HG02571 (cell line): ENCODE results near the gene IFFO2.
"Not testable (repeated sequence)": the region's sequence is repeated elsewhere in the genome, so short reads cannot be mapped to it uniquely, and the experiment has no call there.

Source experiments
- ATAC-seq: cut with Tn5 transposase; IDR thresholded peaks from one replicate; pipeline ENCODE4 v1.9.1; 2021; ENCODE audit warnings: mild to moderate bottlenecking, moderate library complexity; ENCODE audit not compliant: unreplicated experiment

IFFO2 gene

DNA sequence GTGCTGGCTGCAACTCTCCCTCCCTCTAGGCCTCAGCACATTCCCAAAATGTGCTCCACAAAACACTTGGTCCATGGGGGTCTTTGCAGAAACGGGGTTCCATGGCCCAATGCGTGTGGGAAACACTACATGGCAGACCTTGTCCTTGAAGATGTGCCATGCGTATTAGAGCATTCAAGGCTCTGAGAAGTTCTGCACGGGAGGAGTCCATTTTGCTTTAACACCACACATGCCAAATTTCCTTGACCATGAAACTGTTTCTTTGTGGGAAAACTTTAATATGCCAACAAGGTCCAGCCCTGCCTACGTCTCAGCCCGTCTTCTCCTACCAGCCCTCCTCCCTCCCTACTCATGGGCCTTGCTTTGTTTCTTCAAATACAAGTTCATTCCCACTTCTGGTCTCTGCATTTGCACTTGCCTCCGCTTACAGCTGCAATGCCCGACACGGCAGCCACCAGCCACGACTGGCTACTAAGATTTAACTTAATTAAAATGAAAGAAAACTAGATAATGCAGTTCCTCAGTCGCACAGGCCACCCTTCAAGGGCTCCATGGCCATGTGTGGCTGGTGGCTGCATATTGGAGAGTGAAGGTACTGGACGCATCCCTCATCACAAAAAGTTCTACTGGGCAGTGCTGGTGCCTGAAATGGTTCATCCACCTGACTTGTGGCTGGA lies 77.8 kb downstream of the IFFO2 start:
- ATAC-seq = no peak

DNA sequence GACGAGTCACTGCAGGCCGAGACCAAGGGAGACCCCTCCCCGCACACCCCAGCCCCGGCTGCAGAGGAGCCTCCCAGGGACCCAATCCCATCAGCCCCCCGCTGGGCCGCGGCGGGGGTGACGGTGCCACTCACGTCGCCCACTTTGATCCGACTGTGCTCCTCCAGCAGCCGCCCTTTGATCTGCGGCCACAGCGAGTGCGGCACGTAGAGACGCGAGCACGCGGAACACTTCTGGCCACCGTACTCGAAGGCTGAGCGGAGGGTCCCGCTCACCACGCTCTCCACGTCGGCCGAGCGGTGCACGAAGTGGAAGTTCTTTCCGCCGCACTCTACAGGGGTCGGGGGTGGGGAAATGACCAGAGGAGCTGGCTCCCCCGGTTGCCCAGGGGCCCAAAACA lies 79.2 kb downstream of the IFFO2 start:
- ATAC-seq = no peak

DNA sequence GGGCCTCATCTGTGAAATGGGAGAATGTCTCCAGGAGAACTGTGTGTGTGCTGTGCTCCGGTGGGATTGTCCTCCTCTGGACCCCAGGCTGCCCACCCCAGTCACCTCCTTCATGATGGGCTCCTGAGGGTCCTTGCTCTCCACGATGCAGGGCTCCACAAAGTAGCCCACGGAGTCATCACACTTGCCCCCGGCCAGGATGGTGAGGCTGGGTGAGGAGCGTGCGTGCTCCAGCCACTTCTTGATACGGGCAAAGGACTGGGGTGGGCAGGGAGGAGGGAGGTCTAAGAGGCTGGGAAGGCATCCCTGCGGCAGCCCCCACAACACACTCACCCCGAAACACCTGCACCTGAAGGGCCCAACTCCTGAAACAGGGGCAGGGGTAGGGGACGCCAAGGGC lies 80.3 kb downstream of the IFFO2 start:
- ATAC-seq = no peak

DNA sequence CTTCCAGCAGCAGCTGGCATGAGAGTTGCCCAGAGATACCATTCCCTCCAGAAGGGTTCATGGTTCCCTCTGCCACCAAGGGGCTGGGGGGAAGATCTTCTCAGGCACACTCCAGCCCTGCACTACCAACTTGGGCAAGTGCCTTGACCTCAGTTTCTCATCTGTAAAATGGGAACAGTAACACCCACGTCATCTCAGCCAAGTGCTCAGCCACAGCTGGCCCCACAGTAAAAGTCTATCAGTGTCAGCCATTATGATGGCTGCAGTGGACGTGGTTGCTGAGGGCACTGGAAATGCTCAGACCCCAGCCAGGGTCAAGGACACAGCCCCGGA lies 80.7 kb downstream of the IFFO2 start:
- ATAC-seq = no peak

DNA sequence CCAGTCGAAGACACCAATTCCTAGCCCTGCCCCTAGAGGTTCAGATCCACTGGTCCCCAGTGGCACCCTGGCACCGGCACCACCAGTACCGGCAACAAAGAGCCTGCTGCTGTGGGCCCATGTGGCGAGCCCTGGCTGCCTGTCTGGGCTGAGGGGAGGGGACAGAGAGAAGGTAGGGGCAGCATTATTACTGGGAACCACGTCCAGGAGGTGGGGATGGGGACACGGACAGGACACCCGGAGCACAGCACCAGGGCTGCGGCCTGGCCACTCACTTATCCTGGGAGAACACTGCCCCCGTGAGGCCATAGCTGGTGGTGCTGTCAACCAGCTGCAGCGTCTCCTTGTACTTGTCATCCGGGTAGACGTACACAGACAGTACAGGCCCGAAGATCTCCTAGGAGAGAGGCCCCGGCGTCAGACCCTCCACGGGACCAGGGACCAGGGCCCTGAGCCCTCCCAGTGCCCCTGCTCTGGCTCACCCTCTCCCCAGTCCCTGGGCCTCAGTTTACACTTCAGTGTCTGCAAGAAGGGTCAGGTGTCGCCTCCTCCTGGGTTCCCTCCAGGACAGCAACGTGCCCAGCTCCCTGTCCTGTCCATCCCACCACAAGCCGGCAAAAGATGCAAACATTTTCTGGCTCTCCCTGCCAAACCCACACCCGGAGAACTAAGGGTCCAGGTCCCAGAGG lies 81.2 kb downstream of the IFFO2 start:
- ATAC-seq = no peak

DNA sequence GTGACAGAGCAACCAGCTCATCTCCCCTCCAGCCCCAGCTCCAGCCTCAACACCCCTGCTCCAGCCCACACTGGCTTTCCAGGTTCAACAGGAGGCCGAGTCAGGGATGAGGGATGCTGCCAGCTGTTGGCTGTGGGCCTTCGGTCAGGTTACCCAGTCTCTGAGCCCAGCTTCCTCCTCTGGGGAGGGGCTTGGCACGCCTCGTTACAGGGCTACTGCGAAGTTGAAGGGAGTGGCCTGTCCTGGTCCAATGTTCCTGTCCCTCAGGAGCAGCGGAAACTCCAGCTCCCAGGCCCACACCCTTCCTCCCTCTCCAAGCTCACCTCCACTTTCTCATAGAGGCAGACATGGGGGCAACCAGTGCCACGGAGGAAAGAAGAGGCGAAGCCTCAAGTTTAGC lies 81.9 kb downstream of the IFFO2 start:
- ATAC-seq = no peak

DNA sequence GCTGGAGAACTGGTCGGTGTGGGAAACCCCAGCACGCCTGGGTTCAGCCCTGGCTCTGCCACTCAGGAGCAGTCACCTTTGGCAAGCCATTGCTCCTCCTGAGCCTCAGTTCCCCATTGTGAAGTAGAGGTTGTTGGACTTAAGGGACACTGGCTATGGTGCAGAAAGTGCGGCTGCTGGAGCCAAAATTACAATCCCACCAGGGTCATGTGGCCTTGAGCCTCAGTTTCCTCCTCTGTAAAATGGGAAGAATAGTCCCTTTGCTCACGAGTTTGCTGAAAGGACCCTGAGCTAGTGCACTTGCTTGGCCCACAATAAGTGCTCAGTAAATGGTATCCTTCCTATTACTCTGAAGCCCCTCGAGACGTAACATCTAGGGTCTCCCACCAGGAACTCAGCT lies 82.4 kb downstream of the IFFO2 start:
- ATAC-seq = no peak

DNA sequence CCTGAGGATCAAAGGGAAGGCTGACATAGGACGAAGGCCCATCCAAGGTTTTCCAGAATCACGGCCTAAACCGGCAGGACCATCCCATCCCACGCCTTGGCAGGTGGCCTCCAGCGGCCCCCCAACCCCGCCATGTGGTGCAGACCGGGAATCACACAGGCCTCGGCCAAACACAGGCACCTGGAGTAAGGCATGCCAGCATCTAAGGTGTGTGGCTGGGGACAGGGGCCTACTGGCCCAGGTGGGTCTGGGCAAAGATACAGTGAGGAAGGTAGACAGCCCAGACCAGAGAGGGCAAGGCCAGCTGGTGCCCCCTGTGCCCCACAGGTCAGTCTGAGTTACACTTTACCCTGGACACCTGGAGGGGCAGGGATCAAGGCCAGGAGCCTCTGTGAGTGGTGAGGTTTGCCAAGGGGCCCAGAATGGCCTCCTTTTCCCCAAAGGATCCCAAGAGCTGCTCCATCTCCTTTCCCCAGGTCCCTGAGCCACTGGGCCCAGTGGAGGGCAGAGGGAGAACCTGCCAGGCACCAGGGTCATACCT lies 84.3 kb downstream of the IFFO2 start:
- ATAC-seq = no peak

DNA sequence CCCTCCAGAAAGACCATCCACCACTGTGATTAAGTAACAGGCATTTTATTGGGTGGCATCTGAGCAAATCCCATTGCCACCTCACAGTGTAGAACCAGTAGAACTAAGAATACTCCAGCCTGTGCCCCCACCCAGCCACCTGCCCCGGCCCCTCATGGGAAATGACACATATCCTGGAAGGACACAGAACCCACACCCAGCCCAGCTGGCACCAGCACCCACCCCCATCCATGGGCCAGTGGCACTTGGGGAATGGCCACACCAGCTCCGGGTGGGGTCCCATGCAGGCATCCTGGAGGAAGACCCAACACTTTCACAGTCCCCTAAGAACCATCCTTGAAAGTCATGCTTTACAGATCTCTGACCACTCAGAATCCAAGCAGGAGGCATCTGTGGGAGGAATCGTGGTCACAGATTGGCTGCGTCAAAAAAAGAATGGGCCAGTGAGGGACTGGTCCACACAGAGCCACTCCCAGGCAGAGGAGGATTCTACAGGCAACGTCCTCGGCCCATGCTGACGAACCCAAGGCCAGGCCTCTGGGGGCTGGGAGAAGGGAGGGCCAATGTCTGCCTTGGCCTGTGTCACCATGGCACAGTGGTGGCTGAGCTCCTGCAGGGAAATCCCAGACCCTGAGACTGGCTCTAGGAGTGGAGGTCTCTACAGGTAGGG lies 84.9 kb downstream of the IFFO2 start:
- ATAC-seq = no peak

DNA sequence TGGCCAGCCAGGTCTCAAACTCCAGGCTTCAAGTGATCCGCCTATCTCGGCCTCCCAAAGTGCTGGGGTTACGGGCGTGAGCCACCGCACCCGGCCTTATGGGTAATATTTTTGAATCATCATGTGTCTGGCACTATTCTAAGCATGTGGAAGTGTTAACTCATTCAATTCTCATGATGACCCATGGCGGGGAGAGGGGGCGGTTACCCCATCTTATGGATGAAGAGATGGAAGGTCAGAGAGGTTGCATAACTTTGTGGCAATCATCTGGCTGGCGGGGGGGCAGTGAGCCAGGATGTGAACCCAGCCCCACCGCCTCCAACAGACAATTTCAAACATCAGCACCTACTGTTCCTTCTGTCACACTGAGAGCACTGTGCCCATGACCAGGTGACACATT lies 85.5 kb downstream of the IFFO2 start:
- no peak for ATAC-seq

DNA sequence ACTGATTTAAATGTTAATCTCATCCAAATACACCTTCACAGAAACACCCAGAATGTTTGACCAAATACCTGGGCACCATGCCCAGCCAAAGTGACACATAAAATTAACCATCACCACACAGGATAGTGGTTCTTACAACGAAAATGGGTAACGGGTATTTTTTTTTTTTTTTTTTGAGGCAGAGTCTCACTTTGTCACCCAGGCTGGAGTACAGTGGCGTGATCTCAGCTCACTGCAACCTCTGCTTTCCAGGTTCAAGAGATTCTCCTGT lies 85.9 kb downstream of the IFFO2 start:
- ATAC-seq = not testable (repeated sequence)

DNA sequence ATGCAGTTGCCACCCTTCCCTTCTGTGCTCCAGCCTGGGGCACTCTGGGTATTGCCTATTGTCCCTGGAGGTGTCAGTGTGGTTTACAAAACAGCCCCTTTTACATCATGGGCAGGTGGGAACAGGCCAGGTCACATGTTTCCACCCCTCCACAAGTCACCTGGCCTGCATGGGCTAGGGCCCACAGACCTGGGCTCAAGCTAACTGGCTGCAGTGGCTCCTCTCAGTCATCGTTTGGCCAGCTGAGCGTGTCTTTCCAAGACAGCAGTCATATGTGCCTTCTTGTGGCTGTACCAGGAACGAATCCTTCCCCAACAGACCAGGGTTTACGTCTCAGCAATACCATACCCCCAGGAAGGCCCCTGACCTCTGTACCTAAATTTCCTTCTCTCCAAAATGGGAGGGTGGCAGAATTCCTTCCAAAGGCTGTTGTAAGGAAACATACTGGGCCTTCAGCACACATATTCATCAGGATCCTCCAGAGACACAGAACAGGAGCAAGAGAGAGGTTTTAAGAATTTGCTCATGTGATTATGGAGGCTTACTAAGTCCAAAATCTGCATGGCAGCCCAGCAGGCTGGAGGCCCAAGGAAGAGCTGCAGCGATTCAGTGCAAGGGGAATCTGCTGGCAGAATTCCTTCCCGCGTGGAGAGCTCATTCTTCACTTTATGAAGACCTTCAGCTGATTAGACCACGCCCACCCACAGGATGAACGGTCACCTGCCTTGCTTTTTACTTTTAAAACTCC lies 86.5 kb downstream of the IFFO2 start:
- ATAC-seq = no peak

DNA sequence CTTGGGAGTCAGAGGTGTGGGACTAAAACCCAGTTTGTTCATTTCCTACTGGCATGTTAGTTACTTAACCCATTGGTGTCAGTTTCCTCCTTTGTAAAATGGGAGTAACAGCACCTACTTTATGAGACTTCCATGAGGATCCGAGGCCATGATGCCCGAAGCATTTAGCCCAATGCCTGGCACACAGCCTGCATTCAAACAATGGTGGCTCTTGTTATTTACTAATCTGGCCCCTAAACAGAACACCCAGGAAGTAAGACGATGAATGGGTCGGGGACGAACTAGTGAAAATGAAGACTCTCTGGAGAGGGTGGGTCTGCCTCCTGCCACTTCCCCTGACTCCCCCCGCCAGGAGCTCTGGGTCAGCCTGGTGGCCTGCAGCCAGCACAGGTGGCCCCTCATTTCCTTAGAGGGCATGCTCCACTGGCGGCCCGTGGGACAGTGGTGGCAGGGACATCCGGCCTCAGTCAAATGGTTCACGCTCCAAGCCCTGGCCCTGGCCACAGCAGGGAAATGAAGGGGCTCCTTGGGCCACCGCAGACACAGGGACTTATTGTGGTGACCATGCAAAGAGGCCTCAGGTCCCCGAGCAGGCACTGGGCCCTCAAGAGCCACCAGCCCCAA lies 87.6 kb downstream of the IFFO2 start:
- ATAC-seq = no peak

DNA sequence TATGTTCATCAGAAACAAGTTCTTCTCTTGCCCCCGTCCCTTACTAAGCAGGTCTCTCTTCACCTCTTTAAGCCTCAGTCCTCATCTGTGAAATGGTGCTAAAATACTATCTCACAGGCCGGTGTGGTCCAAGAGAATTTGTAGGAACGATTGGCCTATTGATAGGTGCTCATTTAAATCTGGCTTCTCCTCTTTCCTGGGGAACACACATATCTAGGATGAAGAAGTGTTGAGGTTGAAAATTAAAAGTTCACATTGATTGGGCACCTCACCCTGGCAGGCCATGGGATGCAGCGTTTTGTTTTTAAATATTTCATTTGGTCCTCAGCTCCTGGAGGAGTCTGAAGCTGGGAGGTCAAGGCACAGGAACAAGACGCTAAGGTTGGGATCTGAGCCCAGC lies 88.1 kb downstream of the IFFO2 start:
- ATAC-seq = no peak

DNA sequence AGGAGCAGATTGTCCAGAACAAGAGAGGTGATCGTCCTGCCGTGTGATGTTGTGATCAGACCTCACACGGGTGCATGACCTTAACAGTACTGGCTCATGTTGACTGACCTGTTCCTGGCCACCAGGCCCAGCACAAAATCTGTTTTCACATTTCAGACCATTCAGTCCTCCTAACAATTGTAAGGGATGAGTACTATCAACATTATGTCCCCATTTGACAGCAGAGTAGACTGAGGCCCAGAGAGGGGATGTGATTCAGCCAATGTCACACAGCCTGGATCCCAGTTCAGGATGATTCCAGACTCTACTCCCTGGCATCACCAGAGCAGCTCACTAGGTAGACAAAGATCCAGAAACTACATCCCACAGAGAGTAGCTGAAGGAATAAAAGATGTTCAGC lies 89.6 kb downstream of the IFFO2 start:
- no peak for ATAC-seq

DNA sequence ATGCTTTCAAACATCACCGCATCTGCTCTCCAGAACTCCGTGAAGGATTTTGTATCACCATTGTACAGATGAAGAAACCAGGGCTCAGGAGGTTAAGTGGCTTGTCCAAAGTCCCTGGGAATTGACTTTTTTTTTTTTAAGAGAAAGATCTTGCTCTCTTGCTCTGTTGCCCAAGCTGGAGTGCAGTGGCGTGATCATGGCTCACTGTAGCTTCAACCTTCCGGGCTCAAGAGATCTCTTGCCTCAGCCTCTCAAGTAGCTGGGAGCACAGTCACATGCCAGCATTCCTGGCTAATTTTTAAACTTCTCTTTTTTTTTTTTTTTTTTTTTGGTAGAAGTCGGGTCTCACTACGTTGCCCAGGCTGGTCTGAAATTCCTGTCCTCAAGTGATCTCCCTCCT lies 90.2 kb downstream of the IFFO2 start:
- no peak for ATAC-seq

DNA sequence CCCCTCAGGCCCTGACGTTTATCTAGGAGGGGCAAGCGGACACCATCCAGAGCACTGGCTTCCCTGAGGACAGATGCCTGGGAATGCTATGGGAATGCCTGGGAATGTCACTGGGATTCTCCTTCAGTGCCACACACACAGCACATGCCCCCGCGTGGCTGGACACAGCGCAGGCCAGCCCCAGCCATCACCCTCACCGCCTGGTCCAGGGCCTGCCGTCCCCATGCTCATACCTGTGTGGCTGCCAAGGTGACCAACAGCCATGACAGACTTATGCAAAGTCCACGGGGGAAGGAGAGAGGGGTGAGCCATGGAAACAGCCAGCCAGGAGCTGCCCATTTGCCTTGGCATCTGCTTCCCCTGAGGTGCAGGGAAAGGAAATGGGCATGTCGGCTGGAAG lies 91.3 kb downstream of the IFFO2 start:
- ATAC-seq = no peak

DNA sequence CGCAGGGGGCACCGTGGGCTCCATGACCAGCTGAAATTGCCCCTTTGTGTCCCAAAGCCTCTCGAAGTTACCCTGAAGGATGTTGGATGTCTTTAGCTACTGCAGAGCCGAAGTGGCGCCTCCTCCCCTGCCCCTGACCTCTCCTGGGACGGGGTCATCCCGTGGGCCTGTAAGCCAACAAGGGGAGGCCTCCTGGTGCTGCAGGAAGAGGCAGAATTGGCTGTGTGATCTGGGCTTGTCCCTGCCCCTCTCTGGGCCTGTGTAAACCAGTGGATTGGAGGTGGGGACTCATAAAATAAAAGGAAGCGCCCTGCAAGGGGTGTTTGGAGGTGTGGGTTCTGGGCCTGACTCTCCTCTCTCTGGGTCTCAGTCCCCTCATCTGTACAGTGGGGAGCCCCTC lies 94.9 kb downstream of the IFFO2 start:
- ATAC-seq = no peak

DNA sequence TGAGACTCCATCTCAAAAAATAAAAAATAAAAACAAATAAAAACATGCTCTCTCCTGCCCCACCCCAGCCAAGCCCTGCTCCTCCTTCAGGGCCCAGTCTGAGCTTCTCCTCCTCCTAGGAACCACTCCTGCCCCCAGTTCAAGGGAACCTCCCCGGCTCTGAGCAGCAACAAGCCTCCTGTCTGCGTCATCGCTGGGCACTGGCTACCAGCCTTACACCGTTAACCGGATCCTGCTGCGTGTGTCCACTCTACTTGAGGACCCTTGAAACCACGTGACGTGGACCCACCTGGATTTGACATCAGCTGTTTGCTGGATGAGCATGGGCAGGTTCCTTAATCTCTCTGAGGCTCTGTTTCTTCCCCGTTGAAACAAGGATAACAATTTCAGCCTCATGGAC lies 95.4 kb downstream of the IFFO2 start:
- ATAC-seq = no peak

DNA sequence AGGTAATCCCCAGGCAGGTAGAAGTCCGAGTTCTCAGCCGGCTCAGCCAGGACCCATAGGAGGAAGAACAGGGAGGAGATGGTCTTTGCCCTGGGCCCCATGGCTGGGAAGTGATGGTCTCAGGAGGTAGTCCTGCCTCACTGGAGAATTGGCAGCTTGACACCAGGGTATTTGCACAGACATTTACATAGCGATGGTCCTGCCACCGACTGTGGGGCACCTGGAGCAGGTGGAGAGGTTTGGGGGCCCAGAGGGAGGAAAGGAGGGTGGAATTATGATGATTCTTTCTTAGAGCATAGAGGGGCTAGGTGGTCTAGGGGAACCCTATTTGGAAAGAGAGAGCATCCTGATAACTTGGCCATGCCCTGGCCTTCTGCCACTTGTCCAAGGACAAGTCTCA lies 96.9 kb downstream of the IFFO2 start, which contains the start of gene TAS1R2:
TSS of gene TAS1R2 (minus strand) at position 101 of the 400 bp plus-strand sequence. CDS start at position 101, 0 bp downstream.
- ATAC-seq = no peak

DNA sequence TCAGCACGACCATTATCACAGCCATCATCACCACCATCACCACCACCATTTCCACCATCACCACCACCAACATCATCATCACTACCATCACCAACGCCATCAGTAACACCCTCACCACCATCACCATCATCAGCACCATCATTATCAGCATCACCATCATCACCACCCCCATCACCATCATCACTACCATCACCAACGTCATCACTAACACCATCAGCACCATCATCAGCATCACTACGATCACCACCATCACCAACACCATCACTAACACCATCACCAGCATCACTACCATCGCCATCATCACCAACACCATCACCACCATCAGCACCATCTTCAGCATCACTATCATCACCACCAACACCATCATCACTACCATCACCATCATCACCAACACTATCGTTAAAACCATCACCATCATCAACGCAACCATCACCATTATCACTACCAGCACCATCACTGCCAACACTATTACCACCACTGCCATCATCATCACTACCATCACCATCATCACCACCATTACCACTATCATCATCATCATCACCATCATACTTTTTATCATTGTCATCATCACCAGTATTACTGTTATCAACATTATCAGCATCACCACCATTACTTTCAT lies 98.3 kb downstream of the IFFO2 start:
- ATAC-seq = no peak
